NCI-H1092 (cell line): ENCODE data around the gene CEACAM6.
"Not testable (repeated sequence)": the region's sequence is repeated elsewhere in the genome, so short reads cannot be mapped to it uniquely, and the experiment has no call there.

Experiments used
- DNase-seq: peaks from one replicate; lab custom pipeline; 2025; lab: John Stamatoyannopoulos, UW

The CEACAM6 gene

GRCh38 chr19:41755328-41755913 lies at the start of gene CEACAM6:
CEACAM6 (plus strand) TSS chr19:41755530; CDS start chr19:41755639, 109 bp downstream.
- DNase-seq: no peak

- peak; percentile 65 for DNase-seq
These were observed 48.4 kb upstream of the CEACAM6 start for GRCh38 chr19:41706741-41707501.

- DNase-seq: peak; percentile 22
These were observed 47.9 kb upstream of the CEACAM6 start for GRCh38 chr19:41707502-41707812.

- DNase-seq: no peak
These were observed 47.4 kb upstream of the CEACAM6 start for GRCh38 chr19:41707871-41708371.

GRCh38 chr19:41708481-41708880 lies 46.8 kb upstream of the CEACAM6 start, which contains the start of gene CEACAM5:
CEACAM5 (plus strand) TSS chr19:41708626; CDS start chr19:41708732, 106 bp downstream.
- no peak for DNase-seq

- not testable (repeated sequence) for DNase-seq
These were observed 45.8 kb upstream of the CEACAM6 start for GRCh38 chr19:41709516-41709915.

GRCh38 chr19:41709951-41710645 lies 45.2 kb upstream of the CEACAM6 start:
- no peak for DNase-seq

- no peak for DNase-seq
These were observed 43.7 kb upstream of the CEACAM6 start for GRCh38 chr19:41711376-41712261.

- no peak for DNase-seq
These were observed 40.7 kb upstream of the CEACAM6 start for GRCh38 chr19:41714598-41714997.

- no peak for DNase-seq
These were observed 36.6 kb upstream of the CEACAM6 start for GRCh38 chr19:41718761-41719160.

- no peak for DNase-seq
These were observed 35.2 kb upstream of the CEACAM6 start for GRCh38 chr19:41720103-41720502.

GRCh38 chr19:41726493-41726892 lies 28.8 kb upstream of the CEACAM6 start:
- no peak for DNase-seq

GRCh38 chr19:41734156-41734555 lies 21.2 kb upstream of the CEACAM6 start:
- peak; percentile 91 for DNase-seq

GRCh38 chr19:41734585-41734984 lies 20.7 kb upstream of the CEACAM6 start:
- peak; percentile 91 for DNase-seq

GRCh38 chr19:41735071-41735600 lies 20.2 kb upstream of the CEACAM6 start:
- no peak for DNase-seq

- no peak for DNase-seq
These were observed 16.0 kb upstream of the CEACAM6 start for GRCh38 chr19:41739361-41739760.

GRCh38 chr19:41740415-41741243 lies 14.7 kb upstream of the CEACAM6 start:
- DNase-seq: no peak

GRCh38 chr19:41741244-41741554 lies 14.1 kb upstream of the CEACAM6 start:
- DNase-seq: no peak

- no peak for DNase-seq
These were observed 10.5 kb upstream of the CEACAM6 start for GRCh38 chr19:41744850-41745249.

GRCh38 chr19:41745756-41746155 lies 9.6 kb upstream of the CEACAM6 start:
- no peak for DNase-seq
